Measurements from ENCODE around the gene SLC39A13. TPM values are rescaled to one million over a fixed set of nuclear protein-coding genes. Genes with fewer than 3 reads are reported as not detected.

Gene SLC39A13
- total RNA-seq, 4 donors from 2014 or later = 19.9 to 56.9 (median 43.1) TPM

DNA sequence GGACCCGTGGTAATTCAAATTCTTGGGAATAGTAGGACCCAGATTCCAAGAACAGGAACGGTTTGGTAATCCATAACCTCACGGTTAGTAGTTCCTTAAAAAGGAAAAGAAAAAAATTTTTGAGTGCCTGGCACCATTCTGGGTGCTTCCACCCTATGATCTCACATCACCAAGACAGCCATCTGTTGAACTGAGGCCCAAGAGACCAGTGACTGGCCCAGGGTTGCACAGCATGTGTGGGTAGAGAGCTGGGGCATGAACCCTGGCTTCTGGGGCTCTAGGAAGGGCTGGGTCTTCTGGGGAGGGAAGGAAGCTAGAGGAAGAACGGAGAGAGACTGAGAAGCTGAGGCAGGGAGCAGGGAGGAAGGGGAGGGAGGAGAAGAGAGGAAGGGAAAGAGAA is 25.3 kb upstream of the SLC39A13 start:
- in situ Hi-C loops (cut with MboI; ENCODE audit: low pct_ligation_motif_present in 1 of 4, low pct_unique_long_range_greater_than_20kb in 1 of 4, low sequenced_read_pairs in 3 of 4) = no loop called here
- Histone ChIP-seq H3K27ac (no peak overlapping the region), H3K36me3 (no peaks in the 10 kb centered on the region), H3K27me3 (no peaks in the 10 kb centered on the region), H3K9me3 (no peaks in the 10 kb centered on the region), H3K4me1 (no peaks in the 10 kb centered on the region), H3K4me3 (no peak overlapping the region)
- no peak for DNase-seq
- intact Hi-C loops (cut with DNase I; ENCODE audit: low total_unique reads) = no loop called here
- 58 to 71% methylated on average over 1 to 4 of the region's 4 CpGs for WGBS, 2 donors (ENCODE audit: low coverage in 1 of 2)
- TF ChIP-seq POLR2AphosphoS5 (IDR thresholded peaks at IDR 0.05) = no peak
- no peak for TF ChIP-seq POLR2A (IDR thresholded peaks at IDR 0.05)
- no peak for TF ChIP-seq EP300 (IDR thresholded peaks at IDR 0.05; ENCODE audit: low read depth)
- TF ChIP-seq, protein P1, sequence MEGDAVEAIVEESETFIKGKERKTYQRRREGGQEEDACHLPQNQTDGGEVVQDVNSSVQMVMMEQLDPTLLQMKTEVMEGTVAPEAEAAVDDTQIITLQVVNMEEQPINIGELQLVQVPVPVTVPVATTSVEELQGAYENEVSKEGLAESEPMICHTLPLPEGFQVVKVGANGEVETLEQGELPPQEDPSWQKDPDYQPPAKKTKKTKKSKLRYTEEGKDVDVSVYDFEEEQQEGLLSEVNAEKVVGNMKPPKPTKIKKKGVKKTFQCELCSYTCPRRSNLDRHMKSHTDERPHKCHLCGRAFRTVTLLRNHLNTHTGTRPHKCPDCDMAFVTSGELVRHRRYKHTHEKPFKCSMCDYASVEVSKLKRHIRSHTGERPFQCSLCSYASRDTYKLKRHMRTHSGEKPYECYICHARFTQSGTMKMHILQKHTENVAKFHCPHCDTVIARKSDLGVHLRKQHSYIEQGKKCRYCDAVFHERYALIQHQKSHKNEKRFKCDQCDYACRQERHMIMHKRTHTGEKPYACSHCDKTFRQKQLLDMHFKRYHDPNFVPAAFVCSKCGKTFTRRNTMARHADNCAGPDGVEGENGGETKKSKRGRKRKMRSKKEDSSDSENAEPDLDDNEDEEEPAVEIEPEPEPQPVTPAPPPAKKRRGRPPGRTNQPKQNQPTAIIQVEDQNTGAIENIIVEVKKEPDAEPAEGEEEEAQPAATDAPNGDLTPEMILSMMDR (IDR thresholded peaks at IDR 0.05) = no peak

DNA sequence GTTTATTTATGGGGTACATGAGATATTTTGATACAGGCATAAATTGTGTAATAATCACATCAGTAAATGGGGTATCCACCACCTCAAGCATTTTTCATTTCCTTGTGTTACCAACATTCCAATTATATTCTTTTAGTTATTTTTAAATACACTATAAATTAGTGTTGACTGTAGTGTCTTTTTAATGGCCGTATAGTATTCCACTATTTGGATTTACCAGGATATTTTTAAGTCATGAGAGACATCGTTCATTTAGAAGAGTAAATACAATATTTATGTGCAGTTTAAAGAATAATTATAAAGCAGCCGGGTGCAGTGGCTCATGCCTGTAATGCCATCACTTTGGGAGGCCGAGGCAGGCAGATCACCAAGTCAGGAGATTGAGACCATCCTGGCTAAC is 23.9 kb upstream of the SLC39A13 start:
- no peaks in the 10 kb centered on the region for H3K27me3 ChIP-seq
- TF ChIP-seq EP300 (IDR thresholded peaks at IDR 0.05; ENCODE audit: low read depth) (no peak), POLR2AphosphoS5 (IDR thresholded peaks at IDR 0.05) (no peak), POLR2A (IDR thresholded peaks at IDR 0.05) (no peak)
- TF ChIP-seq, protein P1 (IDR thresholded peaks at IDR 0.05) = no peak
- DNase-seq = no peak
- in situ Hi-C loops (cut with MboI; ENCODE audit: low pct_ligation_motif_present in 1 of 4, low pct_unique_long_range_greater_than_20kb in 1 of 4, low sequenced_read_pairs in 3 of 4) = no loop called here
- H3K36me3 ChIP-seq = no peaks in the 10 kb centered on the region
- H3K9me3 ChIP-seq = no peaks in the 10 kb centered on the region
- intact Hi-C loops (cut with DNase I; ENCODE audit: low total_unique reads) = no loop called here
- no peak overlapping the region for H3K27ac ChIP-seq
- 88 to 96% methylated on average over 4 of the region's 4 CpGs for WGBS, 2 donors (ENCODE audit: low coverage in 1 of 2)
- no peaks in the 10 kb centered on the region for H3K4me1 ChIP-seq
- H3K4me3 ChIP-seq = no peak overlapping the region

DNA sequence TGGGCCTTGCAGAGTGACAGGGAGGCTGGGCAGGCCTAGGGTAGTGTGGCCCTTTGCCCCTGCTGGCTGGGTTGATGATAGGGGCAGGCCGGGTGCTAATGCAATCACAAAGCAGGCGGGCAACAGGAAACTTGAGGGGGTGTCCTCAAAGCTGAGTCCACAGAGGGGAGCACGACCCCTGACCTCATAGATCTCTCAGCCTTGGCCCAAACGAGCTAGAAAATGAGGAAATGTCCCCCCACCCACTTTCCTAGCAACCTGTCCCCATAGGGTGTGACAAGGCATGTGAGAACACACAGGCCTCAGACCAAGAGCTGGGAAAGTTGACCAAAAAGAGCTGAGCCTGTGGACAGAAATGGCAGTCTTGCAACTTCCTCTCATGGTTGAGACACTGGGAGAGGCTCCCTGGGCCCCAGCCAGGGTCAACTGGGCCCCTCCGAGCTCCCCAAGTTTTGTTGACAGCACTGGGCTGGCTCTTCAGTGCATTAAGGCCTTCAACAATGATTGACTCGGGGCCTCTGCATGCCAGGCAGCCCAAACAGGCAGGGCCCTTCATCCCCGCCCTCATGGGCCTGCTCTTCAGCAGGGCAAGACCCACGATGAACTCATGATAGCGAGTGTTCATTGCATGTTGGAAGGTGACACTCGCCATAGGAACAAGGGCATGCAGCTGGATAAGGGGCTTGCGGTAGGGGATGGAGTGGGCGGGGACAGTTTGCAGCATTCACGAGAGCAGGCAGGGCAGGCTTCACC is 20.3 kb upstream of the SLC39A13 start:
- 62 to 83% methylated on average over 7 to 12 of the region's 13 CpGs for WGBS, 2 donors (ENCODE audit: low coverage in 1 of 2)
- TF ChIP-seq EP300 (IDR thresholded peaks at IDR 0.05; ENCODE audit: low read depth) (no peak), POLR2AphosphoS5 (IDR thresholded peaks at IDR 0.05) (no peak), POLR2A (IDR thresholded peaks at IDR 0.05) (no peak)
- TF ChIP-seq, protein P1 (IDR thresholded peaks at IDR 0.05) = no peak
- in situ Hi-C loops (cut with MboI; ENCODE audit: low pct_ligation_motif_present in 1 of 4, low pct_unique_long_range_greater_than_20kb in 1 of 4, low sequenced_read_pairs in 3 of 4) = no loop called here
- peak overlapping the region in 1 of 4 donors; percentile 14 for H3K27ac ChIP-seq
- no peak overlapping the region for H3K4me3 ChIP-seq
- H3K4me1 ChIP-seq = peaks cover 0 to 1% (median 0%) of the 10 kb centered on the region in 4 donors
- H3K9me3 ChIP-seq = no peaks in the 10 kb centered on the region
- H3K36me3 ChIP-seq = no peaks in the 10 kb centered on the region
- no peak for DNase-seq
- H3K27me3 ChIP-seq = no peaks in the 10 kb centered on the region
- intact Hi-C loops (cut with DNase I; ENCODE audit: low total_unique reads) = no loop called here

DNA sequence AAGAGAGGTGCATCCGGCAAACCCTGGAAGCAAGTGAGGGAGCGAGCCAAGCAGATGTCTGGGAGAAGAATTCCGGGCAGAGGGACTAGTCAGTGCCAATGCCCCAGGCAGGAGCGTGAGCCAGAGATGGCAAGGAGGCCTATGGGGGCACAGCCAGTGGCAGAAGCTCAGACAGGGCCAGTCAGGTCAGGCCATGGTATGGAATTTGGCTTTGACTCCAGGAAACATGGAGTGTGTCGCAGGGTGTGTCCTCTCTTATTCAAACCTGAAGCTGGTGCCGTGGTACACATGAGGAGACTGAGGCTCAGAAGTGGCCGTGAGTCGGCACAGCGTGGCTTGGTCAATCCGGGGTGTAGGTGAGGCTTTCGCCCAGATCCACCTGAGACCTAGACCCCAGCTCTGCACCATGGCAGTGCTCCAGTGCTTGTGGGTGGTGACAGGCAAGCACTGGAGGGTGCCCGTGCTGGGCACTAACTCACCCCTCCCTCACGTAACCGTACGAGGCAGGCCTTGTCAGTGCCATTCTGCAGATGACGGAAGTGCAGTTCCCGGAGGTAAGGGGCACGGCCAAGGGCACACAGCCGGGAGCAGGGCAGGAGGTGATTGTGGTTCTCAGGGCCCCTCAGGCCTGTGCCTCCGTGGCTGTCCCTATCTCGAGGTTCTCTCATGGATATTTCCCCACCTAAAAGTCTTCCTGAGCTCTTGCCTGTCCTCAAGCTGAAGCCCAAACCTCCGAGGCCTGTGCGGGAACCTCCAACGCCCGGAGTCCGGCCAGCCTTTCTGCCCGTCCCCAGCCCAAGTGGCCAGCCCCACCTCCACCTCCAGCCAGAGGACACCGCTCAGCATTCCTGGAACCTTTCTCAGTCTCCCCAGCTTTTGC is 19.5 kb upstream of the SLC39A13 start:
- in situ Hi-C loops (cut with MboI; ENCODE audit: low pct_ligation_motif_present in 1 of 4, low pct_unique_long_range_greater_than_20kb in 1 of 4, low sequenced_read_pairs in 3 of 4) = no loop called here
- no peaks in the 10 kb centered on the region for H3K27me3 ChIP-seq
- no peaks in the 10 kb centered on the region for H3K36me3 ChIP-seq
- no peak for DNase-seq
- intact Hi-C loops (cut with DNase I; ENCODE audit: low total_unique reads) = no loop called here
- H3K9me3 ChIP-seq = no peaks in the 10 kb centered on the region
- H3K4me3 ChIP-seq = no peak overlapping the region
- 93 to 100% methylated on average over 2 to 28 of the region's 28 CpGs for WGBS, 2 donors (ENCODE audit: low coverage in 1 of 2)
- peaks cover 0 to 10% (median 4%) of the 10 kb centered on the region in 4 donors for H3K4me1 ChIP-seq
- TF ChIP-seq POLR2AphosphoS5 (IDR thresholded peaks at IDR 0.05) = no peak
- TF ChIP-seq EP300 (IDR thresholded peaks at IDR 0.05; ENCODE audit: low read depth) = no peak
- TF ChIP-seq, protein P1 (IDR thresholded peaks at IDR 0.05) = no peak
- no peak for TF ChIP-seq POLR2A (IDR thresholded peaks at IDR 0.05)
- H3K27ac ChIP-seq = peak overlapping the region in 1 of 4 donors; percentile 32

Data from transverse colon (tissue), 4 donors.